GM18526 (cell line): Measurements from ENCODE around the gene SUSD1.

ENCODE experiments used
- POLR2A ChIP-seq: IDR thresholded peaks from 3 replicates; pipeline ENCODE4 v1.6.1; 2011; ENCODE audit not compliant: insufficient read length; ENCODE audit errors: extremely low read depth

SUSD1 gene

GRCh38 chr9:112033237-112034215 is 141.6 kb downstream of the SUSD1 start:
- no peak for TF ChIP-seq POLR2A

DNA sequence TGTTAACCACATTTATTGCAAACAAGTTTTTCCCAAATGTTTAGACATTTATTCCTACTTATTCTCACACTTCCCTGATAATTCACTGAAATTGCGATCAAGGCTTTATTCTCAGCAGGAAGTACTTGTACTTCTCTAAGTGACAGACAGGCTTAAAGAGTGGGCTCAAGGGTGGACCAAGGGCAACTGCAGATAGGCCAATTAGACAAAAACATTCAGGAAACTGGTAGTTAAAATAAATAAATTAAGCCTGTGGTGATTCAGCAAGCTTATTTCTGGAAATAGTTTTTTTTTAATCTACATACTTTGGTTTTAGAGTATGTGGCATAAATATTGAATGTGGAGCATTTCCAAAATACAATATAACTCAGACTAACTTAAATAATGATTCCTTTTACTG is 142.4 kb downstream of the SUSD1 start:
- TF ChIP-seq POLR2A = no peak

DNA sequence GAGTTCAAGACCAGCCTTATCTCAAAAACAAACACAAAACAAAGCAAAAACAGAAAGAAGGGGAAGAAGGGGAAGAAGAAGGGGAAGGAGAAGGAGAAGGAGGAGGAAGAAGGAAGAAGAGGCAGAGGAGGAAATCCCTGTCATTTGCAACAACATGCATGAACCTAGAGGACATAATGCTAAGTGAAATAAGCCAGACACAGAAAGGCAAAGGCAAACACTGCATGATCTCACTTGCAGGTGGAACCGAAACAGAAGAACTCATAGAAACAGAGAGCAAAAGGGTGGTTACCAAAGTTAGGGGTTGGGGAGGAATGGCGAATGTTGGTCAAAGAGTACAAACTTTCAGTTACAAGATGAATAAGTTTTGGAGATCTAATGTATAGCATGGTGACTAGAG is 143.1 kb downstream of the SUSD1 start:
- peak; percentile 22 for TF ChIP-seq POLR2A

DNA sequence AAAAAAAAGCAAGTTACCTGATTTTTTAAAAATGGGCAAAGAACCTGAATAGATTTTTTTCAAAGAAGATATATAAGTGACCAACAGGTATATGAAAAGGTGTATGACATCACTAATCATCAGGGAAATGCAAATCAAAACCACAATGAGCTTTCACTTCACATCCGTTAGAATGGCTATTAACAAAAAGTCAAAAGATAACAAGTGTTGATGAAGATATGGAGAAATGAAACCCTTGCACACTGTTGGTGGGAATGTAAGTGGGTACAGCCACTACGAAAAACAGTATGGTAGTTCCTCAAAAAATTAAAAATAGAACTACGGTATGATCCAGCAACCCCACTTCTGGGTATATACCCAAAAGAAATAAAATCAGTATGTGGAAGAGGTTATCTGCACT is 143.7 kb downstream of the SUSD1 start:
- TF ChIP-seq POLR2A = no peak

DNA sequence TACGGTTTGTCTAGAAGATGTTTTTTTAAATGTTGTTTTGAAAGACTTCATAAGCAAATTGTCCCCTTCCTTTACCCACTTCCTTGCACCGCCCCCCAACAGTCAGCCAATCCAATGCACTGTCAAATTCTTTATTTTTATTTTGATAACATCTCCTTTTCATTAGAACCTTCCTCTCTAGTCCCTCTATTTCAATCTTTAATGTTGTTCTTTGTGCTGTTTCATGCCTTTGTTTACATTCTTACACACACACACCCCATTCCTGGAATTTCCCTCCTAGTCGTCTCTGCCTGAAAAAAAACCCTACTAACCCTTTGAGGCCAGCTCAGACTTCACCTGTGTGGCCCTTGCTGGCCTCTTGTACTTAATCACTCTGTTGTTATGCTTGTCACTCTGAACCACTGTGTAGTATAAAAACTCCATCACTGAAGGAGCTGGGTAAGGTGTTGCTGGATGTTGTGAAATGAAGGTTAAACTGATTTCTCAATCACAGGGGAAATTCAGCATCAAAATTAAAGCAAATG is 145.1 kb downstream of the SUSD1 start:
- no peak for TF ChIP-seq POLR2A

DNA sequence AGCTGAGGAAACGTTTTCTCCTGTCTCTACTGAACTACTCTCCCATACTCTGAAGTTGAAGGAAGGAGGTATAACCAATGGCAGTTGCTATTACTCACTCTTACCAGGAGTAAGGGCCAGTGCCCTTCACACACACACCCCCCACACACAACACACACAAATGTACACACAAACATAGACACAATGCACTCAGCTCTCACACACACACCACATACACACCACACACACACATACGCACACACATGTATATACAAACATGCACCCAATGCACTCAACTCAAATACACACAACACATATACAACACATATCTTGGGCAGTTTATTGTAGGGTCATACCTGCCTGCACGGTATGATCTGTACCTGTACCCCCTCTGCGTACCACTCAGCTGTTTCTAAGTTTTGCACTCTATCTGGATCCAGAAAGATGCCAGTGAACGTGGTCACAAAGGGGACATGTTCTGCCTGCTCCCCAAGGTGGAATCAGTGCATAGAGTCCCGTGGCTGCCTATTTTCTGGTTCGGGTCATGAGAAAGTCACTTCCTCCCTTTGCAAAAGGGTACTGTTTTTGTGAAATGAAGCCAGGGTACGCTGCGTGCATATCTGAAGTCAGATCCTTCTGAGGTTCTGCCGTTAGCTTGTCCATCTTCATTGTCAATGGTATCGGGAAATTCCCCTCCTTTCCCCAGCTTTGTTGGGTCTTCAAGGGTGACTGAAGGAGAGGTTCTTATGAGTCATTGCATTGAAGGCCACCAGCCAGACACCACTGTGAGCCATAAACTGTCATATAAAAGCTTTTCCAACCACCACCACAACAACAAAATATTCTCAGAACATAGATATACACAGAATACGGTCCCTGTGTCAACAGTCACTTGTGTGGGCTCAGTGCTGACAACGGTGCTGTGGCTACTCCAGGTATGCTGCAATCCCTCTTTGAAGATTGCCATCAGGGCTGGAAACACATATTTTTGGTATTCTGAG is 146.6 kb downstream of the SUSD1 start:
- no peak for TF ChIP-seq POLR2A

DNA sequence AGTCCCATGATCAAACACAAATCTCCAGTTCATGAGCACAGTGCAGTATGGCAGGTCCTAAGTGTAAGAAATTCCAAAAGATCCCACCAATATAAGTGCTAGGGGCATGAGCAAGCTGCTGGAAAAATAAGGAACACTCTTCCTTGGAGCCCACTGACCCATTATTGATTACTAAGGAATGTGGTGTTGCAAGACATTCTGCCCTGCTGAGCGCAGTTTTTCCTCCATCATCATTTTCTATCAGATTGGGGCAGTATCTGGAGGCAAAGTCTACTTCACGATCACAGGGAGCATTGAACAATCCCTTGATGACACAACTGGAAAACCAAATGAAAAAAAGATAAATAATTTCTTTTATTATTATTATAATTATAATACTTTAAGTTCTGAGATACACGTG is 149.2 kb downstream of the SUSD1 start:
- TF ChIP-seq POLR2A = no peak

DNA sequence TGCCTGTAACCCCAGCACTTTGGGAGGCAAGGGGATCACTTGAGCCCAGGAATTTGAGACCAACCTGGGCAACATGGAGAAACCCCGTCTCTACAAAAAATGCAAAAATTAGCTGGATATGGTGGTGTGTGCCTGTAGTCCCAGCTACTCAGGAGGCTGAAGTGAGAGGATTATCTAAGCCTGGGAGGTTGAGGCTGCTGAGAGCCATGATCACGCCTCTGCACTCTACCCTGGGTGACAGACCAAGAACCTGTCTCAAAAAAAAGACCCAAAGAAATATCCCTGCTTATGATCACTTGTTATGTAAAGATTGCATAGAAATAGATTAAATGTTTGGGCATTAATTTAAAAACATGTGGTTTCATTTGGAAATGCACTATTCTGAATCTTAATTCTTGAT is 153.4 kb downstream of the SUSD1 start:
- no peak for TF ChIP-seq POLR2A

GRCh38 chr9:112020680-112021596 is 154.2 kb downstream of the SUSD1 start:
- no peak for TF ChIP-seq POLR2A

DNA sequence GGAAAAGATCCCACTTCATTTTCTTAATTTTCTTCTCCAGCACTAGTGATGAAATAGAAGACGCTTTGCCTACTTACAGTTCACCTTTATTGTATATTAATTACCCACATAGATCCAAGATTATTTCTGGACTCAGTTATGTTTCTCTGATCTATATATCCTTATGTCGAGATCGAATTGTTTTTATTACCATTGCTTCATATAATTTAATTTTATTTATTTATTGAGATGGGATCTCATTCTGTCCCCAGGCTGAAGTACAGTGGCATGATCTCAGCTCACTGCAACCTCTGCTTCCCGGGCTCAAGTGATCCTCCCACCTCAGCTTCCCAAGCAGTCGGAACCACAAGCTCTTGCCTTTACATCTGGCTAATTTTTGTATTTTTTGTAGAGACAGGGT is 157.2 kb downstream of the SUSD1 start:
- no peak for TF ChIP-seq POLR2A

DNA sequence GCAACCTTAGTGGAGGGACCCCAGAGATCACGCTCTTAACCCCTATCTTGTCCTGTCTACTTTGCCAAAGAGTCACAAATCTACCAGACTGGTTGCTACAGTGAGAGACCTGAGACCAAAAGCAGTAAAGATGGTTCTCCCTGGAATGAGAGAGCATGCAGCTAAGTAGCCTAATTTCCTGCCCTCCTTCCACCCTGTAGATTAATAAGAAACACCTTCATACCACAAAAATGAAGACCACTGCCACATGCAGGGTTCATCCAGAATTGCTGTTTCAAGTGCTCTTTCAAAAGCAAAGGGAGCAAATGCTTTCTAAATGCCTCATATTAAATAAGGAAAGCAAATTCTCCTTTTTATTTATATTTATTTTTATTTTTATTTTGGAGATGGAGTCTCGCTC is 159.4 kb downstream of the SUSD1 start:
- no peak for TF ChIP-seq POLR2A

- TF ChIP-seq POLR2A = no peak
Observed at GRCh38 chr9:112015149-112015548, 159.9 kb downstream of the SUSD1 start.

GRCh38 chr9:112013266-112013665 is 161.8 kb downstream of the SUSD1 start:
- TF ChIP-seq POLR2A = no peak
